Hypothalamus (tissue), 51 donors: ENCODE measurements around the gene MVD.
A peak's percentile ranks its signal among the peaks of the same experiment; 100 is the strongest.
"Not testable (repeated sequence)": the region's sequence is repeated elsewhere in the genome, so short reads cannot be mapped to it uniquely, and the experiment has no call there.

Experiments
- DNase-seq, 51 donors: peaks; one replicate each; lab custom pipeline; 2025; lab: John Stamatoyannopoulos, UW

Gene MVD

GRCh38 chr16:88685156-88686061, 22.5 kb upstream of the MVD start:
- DNase-seq: peak in 1 of 51 donors; percentile 26

- no peak for DNase-seq
Measured at GRCh38 chr16:88684569-88685155, 21.8 kb upstream of the MVD start.

- peak in 22 of 51 donors; percentile 15 to 79 (median 38) for DNase-seq
Measured at GRCh38 chr16:88681709-88682451, 19.0 kb upstream of the MVD start.

GRCh38 chr16:88681084-88681680, 18.3 kb upstream of the MVD start:
- DNase-seq: no peak

- DNase-seq: no peak
Measured at GRCh38 chr16:88680554-88681083, 17.7 kb upstream of the MVD start.

DNA sequence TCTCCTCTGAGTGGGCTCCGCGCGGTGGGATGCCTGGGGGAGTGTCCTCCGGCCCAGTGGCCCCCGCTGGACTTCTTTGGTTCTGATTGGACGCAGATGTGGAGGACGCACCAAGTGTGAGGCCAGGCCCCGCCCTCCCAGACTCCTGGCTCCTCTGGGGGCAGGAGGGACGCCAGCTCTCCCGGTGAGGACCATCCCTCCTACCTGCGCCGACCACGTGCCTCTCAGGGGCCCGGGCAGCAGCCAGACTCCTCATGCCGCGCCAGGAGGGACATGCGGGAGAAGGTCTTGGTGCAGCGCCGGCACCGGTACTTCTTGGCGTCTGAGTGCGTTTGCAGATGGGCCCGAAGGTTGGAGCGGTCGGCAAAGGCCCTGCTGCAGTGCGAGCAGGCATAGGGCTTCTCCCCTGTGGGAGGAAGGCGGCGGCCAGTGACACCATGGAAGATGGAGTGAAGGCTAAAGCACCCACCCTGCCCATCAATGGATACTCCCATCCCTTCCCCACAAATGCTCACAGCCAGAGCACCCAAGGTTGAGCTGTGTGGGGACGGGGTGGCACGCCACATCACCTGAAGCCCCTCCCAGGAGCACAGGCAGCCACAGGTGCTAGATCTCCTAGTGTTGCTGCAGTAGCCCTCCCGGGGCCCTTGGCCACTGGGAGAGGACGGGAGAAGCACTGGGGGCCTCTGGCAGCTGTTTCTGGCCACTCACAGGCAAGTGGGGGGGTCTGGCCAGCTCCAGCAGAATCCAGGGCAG, 15.5 kb upstream of the MVD start:
- DNase-seq: no peak

DNA sequence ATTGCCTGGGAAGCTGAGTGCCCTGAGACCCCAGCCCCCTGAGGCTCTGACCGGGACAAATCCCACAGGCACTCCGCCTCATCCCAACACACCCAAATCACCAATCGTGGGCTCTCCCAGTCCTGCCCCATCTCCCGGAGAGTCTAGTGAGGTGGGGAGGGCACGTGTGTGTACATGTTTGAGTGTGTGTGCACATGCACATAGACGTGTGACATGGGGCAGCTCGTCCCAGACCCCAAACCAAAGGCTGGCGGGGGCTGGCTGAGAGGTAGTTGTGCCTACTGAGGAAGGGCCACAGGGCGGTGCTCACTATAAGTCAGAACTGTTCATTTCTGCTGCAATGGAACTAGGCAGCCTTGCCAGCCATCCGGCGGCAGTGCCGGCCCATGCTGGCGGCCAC, 14.8 kb upstream of the MVD start:
- DNase-seq: no peak

DNA sequence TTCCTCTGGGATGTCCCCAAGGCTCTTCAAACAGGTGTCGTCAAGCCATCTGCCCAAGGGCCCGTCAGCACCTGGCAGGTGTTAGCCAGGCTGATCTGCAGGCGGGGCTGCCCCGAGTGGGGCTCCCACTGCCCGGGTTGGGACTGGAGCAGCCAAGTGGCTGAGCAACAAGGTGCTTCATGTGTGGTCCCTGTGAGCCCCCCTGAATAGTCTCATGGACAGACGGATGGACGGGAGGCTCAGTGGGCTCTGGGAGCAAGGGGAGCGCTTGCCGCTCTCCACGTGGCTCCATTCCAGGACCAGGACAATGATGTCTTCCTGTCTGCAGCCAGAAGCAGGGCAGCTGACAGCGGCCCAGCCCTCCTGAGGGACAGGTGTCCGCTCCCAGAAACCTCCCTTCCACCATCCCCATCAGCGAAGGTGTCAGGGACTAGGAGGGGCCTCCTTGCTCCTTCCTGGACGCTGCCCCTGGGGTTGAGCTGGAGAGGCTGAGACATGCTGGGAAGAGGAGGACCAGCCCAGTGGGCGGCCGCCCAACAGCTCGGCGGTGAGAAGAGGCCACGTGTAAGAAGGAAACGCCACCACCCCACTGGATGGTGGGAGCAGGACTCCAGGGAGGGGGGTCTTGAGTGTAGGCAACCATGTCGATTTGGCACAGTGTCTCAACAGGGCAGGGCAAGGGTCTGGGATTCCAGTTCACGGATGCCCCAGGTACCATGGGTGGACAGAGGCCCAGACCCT, 13.8 kb upstream of the MVD start:
- no peak for DNase-seq

DNA sequence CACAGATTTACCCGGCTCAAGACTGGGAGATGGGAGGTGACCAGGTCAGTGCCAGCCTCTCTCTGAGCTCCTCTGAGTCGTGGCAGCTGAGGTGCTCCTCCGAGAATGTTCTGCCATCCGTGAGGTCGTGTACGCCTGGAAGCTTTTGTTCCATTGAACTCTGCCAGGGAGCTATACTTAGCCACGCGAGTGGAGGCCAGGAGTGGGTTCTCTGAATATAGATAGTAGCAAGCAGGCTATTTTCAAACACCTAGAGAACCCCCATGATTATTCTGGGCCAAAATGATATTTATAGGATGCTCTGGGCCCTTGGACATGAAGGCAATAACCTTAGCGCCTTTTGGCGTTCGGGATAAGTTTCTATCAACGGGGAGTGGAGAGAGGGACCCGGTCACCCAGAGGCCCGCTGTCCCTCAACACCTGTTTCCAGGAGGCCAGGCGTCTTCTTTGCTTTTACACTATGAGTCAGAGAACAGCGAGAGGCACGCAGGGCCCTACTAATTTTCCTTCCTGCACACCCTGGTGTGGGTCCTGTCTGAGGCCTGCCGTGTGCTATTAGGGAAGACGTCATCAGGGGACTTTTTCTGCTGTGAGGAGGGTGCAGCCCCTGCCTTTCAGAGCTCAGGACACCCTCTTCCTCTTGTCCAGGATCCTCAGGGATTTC, 11.0 kb upstream of the MVD start:
- no peak for DNase-seq

GRCh38 chr16:88672776-88673175, 9.9 kb upstream of the MVD start:
- DNase-seq: no peak

DNA sequence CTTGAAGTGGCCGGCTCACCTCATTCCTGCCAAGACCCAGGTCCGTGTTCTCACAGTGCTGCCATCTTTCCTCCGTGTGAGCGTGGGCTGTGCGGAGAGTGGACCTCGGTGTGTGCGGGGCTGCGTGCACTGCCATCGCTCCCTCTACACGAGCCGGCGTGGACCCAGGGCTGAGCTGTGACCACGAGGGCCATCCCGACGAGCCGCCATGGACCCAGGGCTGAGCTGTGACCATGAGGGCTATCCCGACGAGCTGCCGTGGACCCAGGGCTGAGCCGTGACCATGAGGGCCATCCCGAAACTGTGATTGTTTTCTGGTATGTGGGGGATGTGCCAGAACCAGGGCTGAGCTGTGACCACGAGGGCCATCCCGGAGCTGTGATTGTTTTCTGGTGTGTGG, 8.9 kb upstream of the MVD start:
- DNase-seq: no peak

GRCh38 chr16:88669980-88670379, 7.1 kb upstream of the MVD start:
- no peak for DNase-seq

GRCh38 chr16:88669493-88669892, 6.6 kb upstream of the MVD start:
- not testable (repeated sequence) for DNase-seq

DNA sequence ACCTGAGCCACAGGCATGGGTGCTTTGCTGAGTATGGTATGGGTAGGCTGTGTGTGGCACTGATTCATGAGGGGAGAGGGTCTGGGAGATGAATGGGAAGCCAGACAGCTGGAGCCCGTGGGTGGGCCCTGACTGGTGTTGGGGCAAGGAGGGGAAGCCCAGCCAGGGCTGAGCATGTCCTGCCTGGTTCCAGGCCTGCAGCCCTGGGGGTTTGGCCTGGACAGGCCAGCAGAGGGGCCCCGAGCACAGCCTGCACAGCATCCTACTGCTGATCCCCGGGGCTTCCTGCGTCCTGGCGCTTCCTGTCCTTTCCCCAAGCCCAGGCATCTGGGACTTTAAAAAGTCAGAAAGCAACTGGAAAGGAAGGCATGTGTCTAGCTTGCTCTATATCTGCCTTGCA, 4.6 kb upstream of the MVD start:
- no peak for DNase-seq

- no peak for DNase-seq
Measured at GRCh38 chr16:88665570-88665969, 2.7 kb upstream of the MVD start.

GRCh38 chr16:88665148-88665547, 2.3 kb upstream of the MVD start:
- no peak for DNase-seq

GRCh38 chr16:88662222-88662842, 559 bp downstream of the MVD start:
- DNase-seq: peak in 1 of 51 donors; percentile 56

DNA sequence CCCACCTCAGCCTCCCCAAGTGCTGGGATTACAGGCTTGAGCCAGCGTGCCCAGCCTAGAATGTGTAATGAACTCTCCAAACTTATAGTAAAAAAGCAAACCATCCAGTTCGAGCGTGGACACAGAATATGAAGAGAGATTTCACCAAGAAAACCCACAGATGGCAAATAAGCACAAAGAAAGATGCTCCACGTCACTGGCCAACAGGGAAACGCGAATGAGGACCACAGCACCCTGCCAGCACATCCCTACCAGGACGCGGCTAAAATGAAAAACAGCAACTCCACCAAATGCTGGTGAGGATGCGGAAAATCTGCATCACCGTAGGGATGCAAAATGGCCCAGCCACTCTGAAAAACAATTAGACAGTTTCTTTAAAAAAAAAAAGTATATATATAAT, 1.4 kb downstream of the MVD start:
- DNase-seq: no peak
